ENCODE measurements around the gene DYTN. TPM values are rescaled to one million over a fixed set of nuclear protein-coding genes. Genes with fewer than 3 reads are reported as not detected.

Gene DYTN
- total RNA-seq, 1 experiment from 2014 or later, result not detected

Small RNA genes lying within 50 kb of the gene (small RNA-seq; reads per million reads assigned to genes)
- not detected for gene RF00019

Other genes starting within 250 kb of the DYTN start
- gene FAM237A, start 75.9 kb downstream of the DYTN start, total RNA-seq (2014; rRNA removed; shearing (Covaris generic); ENCODE audit: low replicate concordance), result not detected in 2 replicates
- gene MDH1B, start 46.9 kb upstream of the DYTN start, total RNA-seq (2014; rRNA removed; shearing (Covaris generic); ENCODE audit: low replicate concordance), result 1.7 and 2.8 TPM in 2 replicates
- gene FASTKD2, start 47.2 kb upstream of the DYTN start, total RNA-seq (2014; rRNA removed; shearing (Covaris generic); ENCODE audit: low replicate concordance), result 23.1 and 36.9 TPM in 2 replicates
- gene CPO, start 221.1 kb upstream of the DYTN start, total RNA-seq (2014; rRNA removed; shearing (Covaris generic); ENCODE audit: low replicate concordance), result not detected in 2 replicates